ENCODE measurements around the gene AKAP12. TPM values are rescaled to one million over a fixed set of nuclear protein-coding genes. Genes with fewer than 3 reads are reported as not detected.

AKAP12 gene
- total RNA-seq, 1 donor from 2014 or later, result 53.9 TPM

GRCh38 chr6:151357758-151358436, 118.1 kb downstream of the AKAP12 start:
- intact Hi-C loops (cut with DNase I), result no loop called here
- Histone ChIP-seq H3K27me3 (no peaks in the 10 kb centered on the region), H3K27ac (no peak overlapping the region), H3K4me3 (no peak overlapping the region), H3K36me3 (peaks cover 11 to 21% of the 10 kb centered on the region in 2 donors), H3K9me3 (no peaks in the 10 kb centered on the region), H3K4me1 (no peaks in the 10 kb centered on the region)
- TF ChIP-seq, protein P1, sequence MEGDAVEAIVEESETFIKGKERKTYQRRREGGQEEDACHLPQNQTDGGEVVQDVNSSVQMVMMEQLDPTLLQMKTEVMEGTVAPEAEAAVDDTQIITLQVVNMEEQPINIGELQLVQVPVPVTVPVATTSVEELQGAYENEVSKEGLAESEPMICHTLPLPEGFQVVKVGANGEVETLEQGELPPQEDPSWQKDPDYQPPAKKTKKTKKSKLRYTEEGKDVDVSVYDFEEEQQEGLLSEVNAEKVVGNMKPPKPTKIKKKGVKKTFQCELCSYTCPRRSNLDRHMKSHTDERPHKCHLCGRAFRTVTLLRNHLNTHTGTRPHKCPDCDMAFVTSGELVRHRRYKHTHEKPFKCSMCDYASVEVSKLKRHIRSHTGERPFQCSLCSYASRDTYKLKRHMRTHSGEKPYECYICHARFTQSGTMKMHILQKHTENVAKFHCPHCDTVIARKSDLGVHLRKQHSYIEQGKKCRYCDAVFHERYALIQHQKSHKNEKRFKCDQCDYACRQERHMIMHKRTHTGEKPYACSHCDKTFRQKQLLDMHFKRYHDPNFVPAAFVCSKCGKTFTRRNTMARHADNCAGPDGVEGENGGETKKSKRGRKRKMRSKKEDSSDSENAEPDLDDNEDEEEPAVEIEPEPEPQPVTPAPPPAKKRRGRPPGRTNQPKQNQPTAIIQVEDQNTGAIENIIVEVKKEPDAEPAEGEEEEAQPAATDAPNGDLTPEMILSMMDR (IDR thresholded peaks at IDR 0.05), result no peak
- DNase-seq (ENCODE audit: low spot score in 2 of 2), result no peak

DNA sequence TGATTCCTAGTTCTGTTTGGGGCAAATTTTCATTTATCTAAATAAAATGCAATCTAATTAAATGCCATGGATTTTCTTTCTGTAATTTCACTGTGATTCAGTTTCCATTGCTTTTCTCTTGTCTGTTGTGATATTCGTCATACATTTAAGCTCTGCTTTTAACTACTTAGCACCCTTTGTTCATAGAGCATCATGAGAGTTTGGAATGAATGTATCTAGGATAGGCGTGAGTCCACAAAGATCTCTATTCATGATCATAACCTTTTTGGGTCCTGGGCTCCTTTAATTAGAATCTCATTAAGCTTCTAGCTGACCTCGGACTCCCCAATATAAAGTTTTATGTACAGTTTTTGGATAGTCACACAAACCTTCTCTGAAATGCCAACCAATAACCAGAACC, 118.7 kb downstream of the AKAP12 start:
- no peak for DNase-seq (ENCODE audit: low spot score in 2 of 2)
- Histone ChIP-seq H3K9me3 (no peaks in the 10 kb centered on the region), H3K4me3 (no peak overlapping the region), H3K36me3 (peaks cover 11 to 21% of the 10 kb centered on the region in 2 donors), H3K27ac (no peak overlapping the region), H3K4me1 (no peaks in the 10 kb centered on the region), H3K27me3 (no peaks in the 10 kb centered on the region)
- intact Hi-C loops (cut with DNase I), result no loop called here
- TF ChIP-seq, protein P1 (IDR thresholded peaks at IDR 0.05), result no peak

DNA sequence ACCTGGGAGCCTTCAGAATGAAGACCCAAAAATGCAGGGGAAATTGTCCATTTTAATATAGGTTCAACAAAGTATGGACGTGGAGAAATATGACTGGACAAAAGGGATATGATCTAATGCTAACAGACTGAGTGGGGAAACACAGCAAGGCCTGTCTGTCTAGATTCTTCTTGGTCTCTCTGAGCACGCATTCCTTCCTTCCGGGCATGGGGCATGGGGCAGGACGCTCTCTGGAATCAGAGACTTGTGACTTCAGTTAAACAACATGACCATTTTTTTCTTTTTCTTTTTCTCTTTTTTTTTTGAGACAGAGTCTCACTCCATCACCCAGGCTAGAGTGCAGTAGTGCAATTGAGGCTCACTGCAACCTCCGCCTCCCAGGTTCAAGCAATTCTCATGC, 119.7 kb downstream of the AKAP12 start:
- Histone ChIP-seq H3K27ac (no peak overlapping the region), H3K4me3 (no peak overlapping the region), H3K9me3 (no peaks in the 10 kb centered on the region), H3K27me3 (no peaks in the 10 kb centered on the region), H3K36me3 (peaks cover 11 to 21% of the 10 kb centered on the region in 2 donors), H3K4me1 (no peaks in the 10 kb centered on the region)
- DNase-seq (ENCODE audit: low spot score in 2 of 2), result no peak
- intact Hi-C loops (cut with DNase I), result no loop called here
- TF ChIP-seq, protein P1 (IDR thresholded peaks at IDR 0.05), result no peak

DNA sequence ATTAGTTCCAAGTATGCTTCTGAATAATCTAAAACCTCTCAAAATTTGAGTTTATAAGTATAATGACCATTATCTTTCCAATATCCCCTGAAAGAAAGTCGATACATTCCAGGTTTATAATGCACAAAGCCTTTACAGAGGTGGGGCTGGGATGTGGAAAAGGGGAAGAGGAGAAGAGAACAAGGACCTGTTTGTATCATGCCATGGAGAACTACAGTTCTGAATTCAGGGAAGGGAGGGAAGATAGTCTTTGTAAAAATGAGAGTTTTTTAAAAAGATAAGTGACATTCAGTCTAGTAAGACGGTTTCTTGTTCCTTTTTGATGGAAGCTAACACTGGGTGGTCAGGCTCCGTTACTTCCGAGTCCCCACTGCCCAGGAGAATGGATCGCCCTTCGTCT, 125.5 kb downstream of the AKAP12 start:
- H3K27ac ChIP-seq, result no peak overlapping the region
- no peaks in the 10 kb centered on the region for H3K27me3 ChIP-seq
- no peaks in the 10 kb centered on the region for H3K4me1 ChIP-seq
- TF ChIP-seq, protein P1 (IDR thresholded peaks at IDR 0.05), result no peak
- peaks cover 34 to 37% of the 10 kb centered on the region in 2 donors for H3K36me3 ChIP-seq
- no peak for DNase-seq (ENCODE audit: low spot score in 2 of 2)
- H3K4me3 ChIP-seq, result no peak overlapping the region
- H3K9me3 ChIP-seq, result no peaks in the 10 kb centered on the region
- intact Hi-C loops (cut with DNase I), result no loop called here

- Histone ChIP-seq H3K36me3 (peaks cover 30 to 32% of the 10 kb centered on the region in 2 donors), H3K4me1 (peaks cover 0 to 2% of the 10 kb centered on the region in 2 donors), H3K4me3 (no peak overlapping the region), H3K27ac (no peak overlapping the region), H3K9me3 (no peaks in the 10 kb centered on the region), H3K27me3 (no peaks in the 10 kb centered on the region)
- TF ChIP-seq, protein P1 (IDR thresholded peaks at IDR 0.05), result no peak
- DNase-seq (ENCODE audit: low spot score in 2 of 2), result no peak
- intact Hi-C loops (cut with DNase I), result no loop called here
These were observed 130.8 kb downstream of the AKAP12 start for GRCh38 chr6:151370509-151371078.
